ENCODE measurements around the gene CLDN12. TPM values are rescaled to one million over a fixed set of nuclear protein-coding genes. Genes with fewer than 3 reads are reported as not detected.
A peak's percentile ranks its signal among the peaks of the same experiment; 100 is the strongest.

The CLDN12 gene
- total and polyA plus RNA-seq, 8 donors, result 10.5 to 33.3 (median 16.8) TPM

GRCh38 chr7:90411510-90411909 is 8.2 kb downstream of the CLDN12 start:
- TF ChIP-seq, protein P1, sequence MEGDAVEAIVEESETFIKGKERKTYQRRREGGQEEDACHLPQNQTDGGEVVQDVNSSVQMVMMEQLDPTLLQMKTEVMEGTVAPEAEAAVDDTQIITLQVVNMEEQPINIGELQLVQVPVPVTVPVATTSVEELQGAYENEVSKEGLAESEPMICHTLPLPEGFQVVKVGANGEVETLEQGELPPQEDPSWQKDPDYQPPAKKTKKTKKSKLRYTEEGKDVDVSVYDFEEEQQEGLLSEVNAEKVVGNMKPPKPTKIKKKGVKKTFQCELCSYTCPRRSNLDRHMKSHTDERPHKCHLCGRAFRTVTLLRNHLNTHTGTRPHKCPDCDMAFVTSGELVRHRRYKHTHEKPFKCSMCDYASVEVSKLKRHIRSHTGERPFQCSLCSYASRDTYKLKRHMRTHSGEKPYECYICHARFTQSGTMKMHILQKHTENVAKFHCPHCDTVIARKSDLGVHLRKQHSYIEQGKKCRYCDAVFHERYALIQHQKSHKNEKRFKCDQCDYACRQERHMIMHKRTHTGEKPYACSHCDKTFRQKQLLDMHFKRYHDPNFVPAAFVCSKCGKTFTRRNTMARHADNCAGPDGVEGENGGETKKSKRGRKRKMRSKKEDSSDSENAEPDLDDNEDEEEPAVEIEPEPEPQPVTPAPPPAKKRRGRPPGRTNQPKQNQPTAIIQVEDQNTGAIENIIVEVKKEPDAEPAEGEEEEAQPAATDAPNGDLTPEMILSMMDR (IDR thresholded peaks at IDR 0.05), result no peak
- DNase-seq (no peak), ATAC-seq (peak; percentile 47 to 78 (median 51)), FAIRE-seq (peak; percentile 65)
- WGBS, 2 donors, result 62 to 78% methylated on average over 2 of the region's 2 CpGs
- Histone ChIP-seq H3K27me3 (no peaks in the 10 kb centered on the region), H3K27ac (peak overlapping the region in 2 of 4 donors; percentile 40 to 45), H3K36me3 (peaks cover 0 to 8% (median 0%) of the 10 kb centered on the region in 3 donors), H3K4me3 (no peak overlapping the region), H3K9me3 (no peaks in the 10 kb centered on the region), H3K4me1 (peaks cover 10 to 24% (median 16%) of the 10 kb centered on the region in 3 donors)
- intact Hi-C loops (cut with DNase I), result no loop called here

DNA sequence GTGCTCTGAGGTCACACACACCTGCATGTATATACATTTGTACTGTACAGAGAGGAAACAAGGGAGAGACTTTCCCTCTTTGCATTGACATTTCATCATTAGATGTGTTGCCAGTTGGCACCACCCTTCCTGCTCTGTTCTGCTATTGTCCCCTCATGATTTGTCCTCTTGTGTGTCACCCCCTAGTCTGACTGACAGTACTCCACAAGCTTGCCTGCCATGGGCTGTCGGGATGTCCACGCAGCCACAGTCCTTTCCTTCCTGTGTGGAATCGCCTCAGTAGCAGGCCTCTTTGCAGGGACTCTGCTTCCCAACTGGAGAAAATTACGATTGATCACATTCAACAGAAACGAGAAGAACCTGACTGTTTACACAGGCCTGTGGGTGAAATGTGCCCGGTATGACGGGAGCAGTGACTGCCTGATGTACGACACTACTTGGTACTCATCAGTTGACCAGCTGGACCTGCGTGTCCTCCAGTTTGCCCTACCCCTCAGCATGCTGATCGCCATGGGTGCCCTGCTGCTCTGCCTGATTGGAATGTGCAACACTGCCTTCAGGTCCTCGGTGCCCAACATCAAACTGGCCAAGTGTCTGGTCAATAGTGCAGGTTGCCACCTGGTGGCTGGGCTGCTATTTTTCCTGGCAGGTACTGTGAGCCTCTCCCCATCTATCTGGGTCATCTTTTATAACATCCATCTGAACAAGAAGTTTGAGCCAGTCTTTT is 9.4 kb downstream of the CLDN12 start:
- H3K27me3 ChIP-seq, result no peaks in the 10 kb centered on the region
- intact Hi-C loops (cut with DNase I), result no loop called here
- H3K36me3 ChIP-seq, result peaks cover 0 to 8% (median 0%) of the 10 kb centered on the region in 3 donors
- TF ChIP-seq, protein P1 (IDR thresholded peaks at IDR 0.05), result peak in 1 of 4 donors; percentile 12
- H3K4me3 ChIP-seq, result no peak overlapping the region
- H3K27ac ChIP-seq, result no peak overlapping the region
- no peaks in the 10 kb centered on the region for H3K9me3 ChIP-seq
- H3K4me1 ChIP-seq, result peaks cover 10 to 24% (median 16%) of the 10 kb centered on the region in 3 donors
- FAIRE-seq (no peak), ATAC-seq (peak in 3 of 4 donors; percentile 25 to 69 (median 46)), DNase-seq (peak in 3 of 6 donors; percentile 28 to 47 (median 45))
- 86 to 90% methylated on average over 11 of the region's 11 CpGs for WGBS, 2 donors

GRCh38 chr7:90413185-90413528 is 9.9 kb downstream of the CLDN12 start:
- Histone ChIP-seq H3K27ac (no peak overlapping the region), H3K4me3 (no peak overlapping the region), H3K9me3 (no peaks in the 10 kb centered on the region), H3K27me3 (no peaks in the 10 kb centered on the region), H3K4me1 (peaks cover 10 to 24% (median 16%) of the 10 kb centered on the region in 3 donors), H3K36me3 (peaks cover 0 to 8% (median 0%) of the 10 kb centered on the region in 3 donors)
- TF ChIP-seq, protein P1 (IDR thresholded peaks at IDR 0.05), result no peak
- DNase-seq (no peak), ATAC-seq (no peak), FAIRE-seq (no peak)
- intact Hi-C loops (cut with DNase I), result no loop called here
- WGBS, 2 donors, result 94 to 99% methylated on average over 2 of the region's 2 CpGs

DNA sequence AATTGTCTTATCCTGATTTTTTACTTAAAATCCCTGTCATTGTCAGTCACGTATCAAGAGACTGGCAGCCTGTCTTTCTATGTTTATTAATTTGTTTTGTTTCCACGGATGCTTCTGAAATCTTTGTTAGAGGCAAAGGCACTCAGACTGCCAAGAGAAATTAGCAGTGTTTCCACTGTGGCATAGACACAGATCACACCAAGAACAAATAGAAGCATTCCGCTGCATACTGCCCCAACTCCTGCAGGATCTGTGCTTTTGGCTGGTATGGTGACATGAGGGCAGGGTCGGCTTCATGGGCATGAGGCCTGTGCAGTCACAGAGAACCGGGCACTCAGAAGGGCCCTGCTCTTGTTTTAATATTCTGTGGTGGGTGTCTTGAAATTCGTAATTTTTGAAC is 18.4 kb downstream of the CLDN12 start:
- no peaks in the 10 kb centered on the region for H3K4me1 ChIP-seq
- FAIRE-seq (no peak), ATAC-seq (no peak), DNase-seq (no peak)
- H3K27me3 ChIP-seq, result no peaks in the 10 kb centered on the region
- no peak overlapping the region for H3K27ac ChIP-seq
- H3K36me3 ChIP-seq, result no peaks in the 10 kb centered on the region
- TF ChIP-seq, protein P1 (IDR thresholded peaks at IDR 0.05), result no peak
- intact Hi-C loops (cut with DNase I), result loop anchor here in 1 of 3 donors (10.0 kb wide), 1 partner anchor 267 kb away; the partner anchor contains the start of gene STEAP1
- WGBS, 2 donors, result 73 to 81% methylated on average over 6 of the region's 6 CpGs
- H3K9me3 ChIP-seq, result no peaks in the 10 kb centered on the region
- no peak overlapping the region for H3K4me3 ChIP-seq

DNA sequence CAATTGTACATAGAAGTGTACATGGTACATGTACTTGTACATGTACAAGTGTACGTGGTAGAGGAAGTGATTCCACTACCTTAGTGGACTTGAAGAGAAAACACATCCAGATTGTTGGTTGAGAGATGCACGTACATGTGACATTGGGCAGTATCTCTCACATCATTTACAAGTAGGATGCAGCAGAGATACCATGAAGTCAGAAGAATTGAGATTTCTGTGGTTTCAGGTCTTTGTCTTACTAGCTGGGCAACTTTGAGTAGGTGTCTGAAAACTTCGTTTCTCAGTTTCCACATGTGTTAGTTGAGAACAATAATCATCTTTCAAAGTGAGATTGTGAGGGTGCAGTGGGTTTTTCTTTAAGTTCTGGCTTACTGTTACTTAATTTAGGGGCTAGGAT is 21.5 kb downstream of the CLDN12 start:
- H3K27me3 ChIP-seq, result no peaks in the 10 kb centered on the region
- no peaks in the 10 kb centered on the region for H3K4me1 ChIP-seq
- no peak overlapping the region for H3K27ac ChIP-seq
- WGBS, 2 donors, result 70 to 84% methylated on average over 3 of the region's 3 CpGs
- TF ChIP-seq, protein P1 (IDR thresholded peaks at IDR 0.05), result no peak
- intact Hi-C loops (cut with DNase I), result loop anchor here in 1 of 3 donors (10.0 kb wide), 1 partner anchor 270 kb away; the partner anchor contains the start of gene STEAP1
- H3K36me3 ChIP-seq, result no peaks in the 10 kb centered on the region
- FAIRE-seq (no peak), ATAC-seq (no peak), DNase-seq (no peak)
- H3K9me3 ChIP-seq, result no peaks in the 10 kb centered on the region
- H3K4me3 ChIP-seq, result no peak overlapping the region
